ENCODE measurements around the gene PLEKHM3.

The PLEKHM3 gene

GRCh38 chr2:207771421-207771820 is 253.9 kb downstream of the PLEKHM3 start:
- Histone ChIP-seq H3K9ac (ENCODE audit: low read depth, low read length, poor library complexity, severe bottlenecking) (no peak overlapping the region), H3K36me3 (ENCODE audit: insufficient read depth, low read length) (no peaks in the 10 kb centered on the region), H3K9me3 (ENCODE audit: insufficient read depth, low read depth, low read length) (no peaks in the 10 kb centered on the region), H4K20me1 (ENCODE audit: insufficient read depth, low read length, poor library complexity, severe bottlenecking) (no peaks in the 10 kb centered on the region), H3K27me3 (ENCODE audit: insufficient read depth, low read length, poor library complexity, severe bottlenecking) (no peaks in the 10 kb centered on the region), H3K4me2 (ENCODE audit: low read depth, low read length, poor library complexity, severe bottlenecking) (no peak overlapping the region), H3K9me2 (replicated peaks; ENCODE audit: low read depth, low read length) (no peaks in the 10 kb centered on the region), H3K4me1 (ENCODE audit: insufficient read depth, low read length, poor library complexity, severe bottlenecking) (peaks cover 10% of the 10 kb centered on the region), H2AFZ (ENCODE audit: low read length) (no peak overlapping the region), H3K4me3 (ENCODE audit: low read length, poor library complexity, severe bottlenecking) (no peak overlapping the region), H3F3A (ENCODE audit: low read depth) (no peaks in the 10 kb centered on the region; the same call in 1 of the 2 replicates), H3K79me2 (ENCODE audit: insufficient read depth, low read length) (peaks cover 16% of the 10 kb centered on the region; the same call in 1 of the 2 replicates)
- no peak for TF ChIP-seq EZH2phosphoT487 (IDR thresholded peaks at IDR 0.05; ENCODE audit: borderline replicate concordance)
- TF ChIP-seq, protein P1, sequence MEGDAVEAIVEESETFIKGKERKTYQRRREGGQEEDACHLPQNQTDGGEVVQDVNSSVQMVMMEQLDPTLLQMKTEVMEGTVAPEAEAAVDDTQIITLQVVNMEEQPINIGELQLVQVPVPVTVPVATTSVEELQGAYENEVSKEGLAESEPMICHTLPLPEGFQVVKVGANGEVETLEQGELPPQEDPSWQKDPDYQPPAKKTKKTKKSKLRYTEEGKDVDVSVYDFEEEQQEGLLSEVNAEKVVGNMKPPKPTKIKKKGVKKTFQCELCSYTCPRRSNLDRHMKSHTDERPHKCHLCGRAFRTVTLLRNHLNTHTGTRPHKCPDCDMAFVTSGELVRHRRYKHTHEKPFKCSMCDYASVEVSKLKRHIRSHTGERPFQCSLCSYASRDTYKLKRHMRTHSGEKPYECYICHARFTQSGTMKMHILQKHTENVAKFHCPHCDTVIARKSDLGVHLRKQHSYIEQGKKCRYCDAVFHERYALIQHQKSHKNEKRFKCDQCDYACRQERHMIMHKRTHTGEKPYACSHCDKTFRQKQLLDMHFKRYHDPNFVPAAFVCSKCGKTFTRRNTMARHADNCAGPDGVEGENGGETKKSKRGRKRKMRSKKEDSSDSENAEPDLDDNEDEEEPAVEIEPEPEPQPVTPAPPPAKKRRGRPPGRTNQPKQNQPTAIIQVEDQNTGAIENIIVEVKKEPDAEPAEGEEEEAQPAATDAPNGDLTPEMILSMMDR (conservative IDR thresholded peaks at IDR 0.05; ENCODE audit: low read length) = no peak
